ENCODE measurements around the gene CCL15.

DNA sequence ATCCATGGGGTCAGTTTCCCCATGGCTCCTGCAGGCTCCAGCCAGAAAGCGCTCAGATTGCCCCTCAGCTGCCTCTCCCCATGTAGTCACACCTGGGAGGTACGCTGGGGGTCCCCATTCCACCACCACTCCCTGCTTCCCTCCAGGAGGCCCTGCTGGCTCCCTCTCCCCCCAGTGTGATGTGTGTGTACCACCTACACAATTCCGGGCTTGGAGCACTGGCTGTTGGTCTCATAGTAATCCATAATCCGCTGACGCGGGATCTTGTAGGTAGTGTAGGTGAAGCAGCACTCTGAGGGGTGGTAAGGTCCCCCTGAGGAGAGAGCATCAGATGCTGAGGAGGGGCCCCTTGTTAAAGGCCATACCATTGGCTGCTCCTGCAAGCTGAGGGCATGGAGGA, 17.2 kb downstream of the CCL15 start:
- TF ChIP-seq CTCF (IDR thresholded peaks at IDR 0.05; ENCODE audit: low read length) (no peak), EZH2 (IDR thresholded peaks at IDR 0.05; ENCODE audit: borderline replicate concordance, low read length) (no peak)
